GM18951 (cell line): Measurements from ENCODE around the gene CAP1.
"Not testable (repeated sequence)": the region's sequence is repeated elsewhere in the genome, so short reads cannot be mapped to it uniquely, and the experiment has no call there.

Source experiments
- POLR2A ChIP-seq: IDR thresholded peaks from 4 replicates; pipeline ENCODE4 v1.6.1; 2011; ENCODE audit warnings: mild to moderate bottlenecking; ENCODE audit not compliant: insufficient read length, insufficient read depth; ENCODE audit errors: extremely low read depth
- in situ Hi-C: fragments of 300-500 bp; cut with MboI; formaldehyde crosslinking; loops from one replicate; pipeline ENCODE4 v1.12.0; 2022; ENCODE audit warnings: low sequenced_read_pairs, mixed read lengths, inconsistent platforms; ENCODE audit not compliant: unreplicated experiment

CAP1 gene, protein sequence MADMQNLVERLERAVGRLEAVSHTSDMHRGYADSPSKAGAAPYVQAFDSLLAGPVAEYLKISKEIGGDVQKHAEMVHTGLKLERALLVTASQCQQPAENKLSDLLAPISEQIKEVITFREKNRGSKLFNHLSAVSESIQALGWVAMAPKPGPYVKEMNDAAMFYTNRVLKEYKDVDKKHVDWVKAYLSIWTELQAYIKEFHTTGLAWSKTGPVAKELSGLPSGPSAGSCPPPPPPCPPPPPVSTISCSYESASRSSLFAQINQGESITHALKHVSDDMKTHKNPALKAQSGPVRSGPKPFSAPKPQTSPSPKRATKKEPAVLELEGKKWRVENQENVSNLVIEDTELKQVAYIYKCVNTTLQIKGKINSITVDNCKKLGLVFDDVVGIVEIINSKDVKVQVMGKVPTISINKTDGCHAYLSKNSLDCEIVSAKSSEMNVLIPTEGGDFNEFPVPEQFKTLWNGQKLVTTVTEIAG

DNA sequence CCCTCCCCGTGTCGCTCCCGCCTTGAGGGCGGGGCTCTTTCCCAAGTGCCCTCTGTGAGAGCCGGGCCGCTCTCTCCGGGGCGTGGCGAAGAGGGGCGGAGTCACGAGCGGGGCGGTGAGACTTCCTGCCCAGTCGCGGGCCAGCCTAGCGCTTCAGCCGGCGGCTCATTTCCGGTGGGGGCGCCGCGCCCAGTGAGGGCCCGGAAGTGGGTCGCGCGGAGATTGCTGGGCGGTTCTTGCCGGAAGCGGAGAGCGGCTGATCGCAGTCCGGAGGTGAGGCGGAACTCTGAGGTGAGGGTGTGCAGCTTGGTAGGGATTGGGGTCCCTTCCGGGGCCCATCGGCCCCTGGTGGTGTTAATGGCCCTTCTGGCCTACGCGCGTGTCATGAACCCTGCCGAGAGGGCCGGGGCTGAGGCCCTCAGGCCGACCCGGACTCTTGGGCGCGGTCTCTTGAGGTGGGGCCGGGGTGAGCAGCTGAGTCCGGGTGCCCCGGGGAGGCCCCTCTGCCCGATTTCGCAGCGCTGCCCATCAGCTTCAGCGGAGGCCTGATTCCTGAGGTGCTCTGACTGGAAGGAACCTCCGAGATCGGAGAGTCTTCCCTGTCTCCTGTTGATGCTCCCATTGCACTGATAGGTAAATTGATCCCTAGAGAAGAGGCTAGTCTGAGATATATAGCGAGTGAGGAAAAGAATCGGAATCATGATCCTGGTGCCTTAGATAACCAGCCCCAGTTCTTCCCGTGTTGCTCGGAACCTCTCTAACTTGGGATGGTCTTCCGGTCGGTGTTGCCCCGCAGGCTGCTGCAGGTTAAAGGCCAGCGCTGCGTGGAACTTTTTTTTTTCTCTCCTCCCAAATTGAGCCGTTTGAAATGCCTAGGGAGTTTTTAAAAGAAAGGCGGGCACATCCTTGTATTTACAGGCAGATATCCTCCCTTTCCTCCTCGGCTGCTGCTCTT is at the start of gene CAP1:
Gene CAP1, plus strand, starts transcription at position 219 of the 955 bp plus-strand sequence. CDS start 18,618 bp downstream, outside the sequence.
- TF ChIP-seq POLR2A = peak; percentile 77
- in situ Hi-C loops = no loop called here

DNA sequence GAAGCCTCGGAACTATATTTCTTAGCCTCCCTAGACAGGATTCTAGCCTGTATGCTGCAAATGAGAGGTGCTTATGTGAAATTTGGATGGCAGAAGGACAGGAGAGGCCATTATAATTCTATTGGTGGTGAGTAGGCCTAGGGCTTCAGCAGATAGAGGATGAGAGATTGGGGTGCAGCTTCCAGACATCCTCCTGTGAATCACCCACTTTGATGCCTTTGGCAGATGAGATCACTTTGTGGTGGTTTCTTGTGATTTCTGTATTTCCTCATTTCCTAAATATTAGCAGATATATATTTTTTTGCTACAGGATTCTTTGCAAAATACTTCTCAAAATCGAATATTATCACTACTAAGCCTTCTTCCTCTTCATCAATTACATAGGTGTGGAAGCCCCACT is 48.3 kb upstream of the CAP1 start:
- in situ Hi-C loops = no loop called here
- TF ChIP-seq POLR2A = no peak

DNA sequence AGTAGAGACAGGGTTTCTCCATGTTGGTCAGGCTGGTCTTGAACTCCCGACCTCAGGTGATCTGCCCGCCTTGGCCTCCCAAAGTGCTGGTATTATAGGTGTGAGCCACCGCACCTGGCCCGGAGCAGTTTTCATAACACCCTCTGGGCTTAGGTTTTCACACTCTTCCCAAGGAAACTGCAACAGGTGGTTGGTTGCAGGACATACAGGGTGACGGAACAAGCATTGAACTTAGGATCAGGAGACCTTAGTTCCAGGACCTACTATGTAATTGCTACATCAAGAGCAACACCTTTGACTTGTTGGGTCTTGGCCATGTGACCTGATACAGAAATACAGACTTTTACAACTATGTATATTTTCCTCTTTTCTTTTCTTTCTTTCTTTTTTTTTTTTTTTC is 47.6 kb upstream of the CAP1 start:
- in situ Hi-C loops = no loop called here

DNA sequence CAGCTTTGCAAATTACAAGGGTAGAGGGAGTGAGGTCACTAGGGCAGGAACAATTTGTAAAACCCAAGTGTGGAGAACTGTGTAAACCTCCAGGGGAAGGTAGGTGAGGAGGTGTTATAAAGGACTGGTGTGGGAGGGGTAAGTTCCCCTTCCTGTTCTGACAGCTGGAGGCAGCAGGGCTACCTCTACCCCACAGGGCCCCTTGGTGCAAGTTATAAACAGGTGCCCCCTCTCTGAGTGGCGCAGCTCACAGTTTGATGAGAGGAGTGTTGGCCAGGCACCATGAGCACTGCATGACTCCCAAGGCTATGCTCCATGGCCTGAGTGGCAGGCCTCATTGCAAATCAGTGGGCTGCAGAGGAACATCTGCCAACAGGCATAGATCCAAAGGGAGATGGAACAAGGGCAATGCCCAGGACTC is 44.5 kb upstream of the CAP1 start:
- in situ Hi-C loops = no loop called here
- TF ChIP-seq POLR2A = no peak

More for the DNA sequence above, 47.6 kb upstream of the CAP1 start:
- TF ChIP-seq POLR2A = no peak

DNA sequence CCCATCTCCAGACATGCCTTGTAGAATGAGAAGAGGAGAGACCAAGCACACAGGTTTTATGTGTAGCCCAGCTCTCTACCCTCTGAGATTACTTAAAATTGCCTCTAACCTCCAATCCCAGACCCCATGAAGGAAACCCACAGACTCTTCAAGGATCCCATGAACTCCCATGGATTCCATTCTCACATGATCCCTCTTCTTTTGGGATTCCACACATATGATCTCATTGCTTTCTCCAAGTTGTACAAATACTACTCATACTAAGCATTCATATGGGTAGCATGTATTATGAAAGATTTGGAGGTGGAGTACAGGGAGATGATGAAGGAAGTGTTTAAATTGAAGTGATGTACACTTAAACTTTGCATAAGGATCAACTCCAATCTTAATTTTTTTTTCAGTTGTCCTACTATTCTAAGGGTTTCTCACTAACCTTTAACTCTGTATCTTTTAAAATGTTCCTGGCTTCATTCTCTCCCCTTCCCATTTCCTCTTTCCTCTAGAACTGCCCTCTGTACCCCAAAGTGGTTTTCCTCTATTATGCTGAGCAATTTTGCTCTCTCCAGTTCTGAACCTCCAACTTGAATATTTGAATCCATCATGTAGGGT is 44.0 kb upstream of the CAP1 start:
- in situ Hi-C loops = no loop called here
- TF ChIP-seq POLR2A = no peak

DNA sequence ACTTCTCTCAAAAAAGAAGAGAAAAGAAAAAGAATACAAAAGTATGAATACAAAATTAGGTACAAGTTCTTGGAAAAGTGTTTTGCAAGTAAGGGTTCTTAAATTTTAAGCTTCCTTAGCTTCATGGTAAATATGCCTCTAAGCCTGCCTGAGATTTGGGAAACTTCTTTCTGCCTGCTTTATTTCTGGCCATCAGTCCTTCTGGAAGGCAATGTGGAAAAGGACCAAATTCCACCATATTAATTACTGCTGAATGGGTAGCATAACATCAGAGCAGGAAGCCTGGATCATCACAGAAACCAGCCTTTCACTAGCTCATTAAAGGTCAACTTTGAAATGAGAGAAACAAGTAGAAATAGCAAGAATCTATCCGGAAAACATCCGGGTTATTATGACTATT is 39.1 kb upstream of the CAP1 start:
- in situ Hi-C loops = no loop called here

DNA sequence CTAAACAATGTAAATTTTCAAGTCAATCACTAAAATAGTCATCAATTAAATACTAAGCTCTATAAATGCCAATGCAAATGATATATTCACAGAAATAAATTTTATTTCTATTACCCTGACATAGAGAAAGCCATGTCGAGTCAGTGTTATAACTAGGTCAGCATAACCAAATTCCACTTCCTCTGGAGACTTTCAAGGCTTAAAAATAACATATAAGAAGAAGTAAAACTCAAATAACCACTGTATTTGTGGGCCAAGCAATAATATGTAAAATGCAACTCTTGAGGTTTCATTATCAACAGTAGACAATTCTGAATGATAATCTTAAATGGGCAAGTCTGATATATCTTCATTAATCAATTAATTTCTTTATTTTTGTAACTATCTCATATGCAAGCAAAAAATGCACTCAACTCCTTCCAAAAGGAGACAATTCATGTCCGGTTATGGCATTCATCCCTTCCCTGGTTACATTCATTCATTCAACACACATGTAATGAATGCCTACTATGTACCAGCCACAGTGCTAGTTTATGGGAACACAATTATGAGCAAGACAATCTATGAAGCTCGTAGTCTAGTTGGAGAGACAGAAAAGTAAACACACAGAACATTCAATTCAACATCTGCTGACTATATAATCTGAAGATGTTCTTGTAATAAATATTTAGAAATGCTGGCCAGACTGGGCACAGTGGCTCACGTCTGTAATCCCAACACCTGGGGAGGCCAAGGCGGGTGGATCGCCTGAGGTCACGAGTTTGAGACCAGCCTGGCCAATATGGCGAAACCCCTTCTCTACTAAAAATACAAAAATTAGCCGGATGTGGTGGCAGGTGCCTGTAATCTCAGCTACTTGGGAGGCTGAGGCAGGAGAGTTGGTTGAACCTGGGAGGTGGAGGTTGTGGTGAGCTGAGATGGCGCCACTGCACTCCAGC is 37.1 kb upstream of the CAP1 start:
- no peak for TF ChIP-seq POLR2A
- in situ Hi-C loops = no loop called here

More for the DNA sequence above, 39.1 kb upstream of the CAP1 start:
- TF ChIP-seq POLR2A = no peak

DNA sequence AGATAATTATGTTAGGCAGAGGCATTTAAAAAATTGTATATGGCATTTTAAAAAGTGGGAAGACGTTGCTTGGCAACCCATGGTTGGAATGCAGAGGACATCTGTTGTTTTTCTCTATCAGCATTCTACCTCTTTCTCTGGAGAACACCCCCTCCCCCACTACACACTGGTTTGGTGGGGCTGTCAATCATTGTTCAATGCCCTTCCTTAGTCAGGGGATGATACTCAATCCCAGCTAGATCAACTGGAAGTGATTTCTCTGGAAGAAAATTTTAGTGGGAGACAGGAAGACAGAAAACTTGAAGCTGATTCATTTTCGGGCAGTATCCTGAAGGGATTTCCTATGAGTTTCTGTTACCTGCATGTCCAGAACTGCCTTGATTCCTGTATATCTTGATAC is 35.7 kb upstream of the CAP1 start:
- no peak for TF ChIP-seq POLR2A
- in situ Hi-C loops = no loop called here

DNA sequence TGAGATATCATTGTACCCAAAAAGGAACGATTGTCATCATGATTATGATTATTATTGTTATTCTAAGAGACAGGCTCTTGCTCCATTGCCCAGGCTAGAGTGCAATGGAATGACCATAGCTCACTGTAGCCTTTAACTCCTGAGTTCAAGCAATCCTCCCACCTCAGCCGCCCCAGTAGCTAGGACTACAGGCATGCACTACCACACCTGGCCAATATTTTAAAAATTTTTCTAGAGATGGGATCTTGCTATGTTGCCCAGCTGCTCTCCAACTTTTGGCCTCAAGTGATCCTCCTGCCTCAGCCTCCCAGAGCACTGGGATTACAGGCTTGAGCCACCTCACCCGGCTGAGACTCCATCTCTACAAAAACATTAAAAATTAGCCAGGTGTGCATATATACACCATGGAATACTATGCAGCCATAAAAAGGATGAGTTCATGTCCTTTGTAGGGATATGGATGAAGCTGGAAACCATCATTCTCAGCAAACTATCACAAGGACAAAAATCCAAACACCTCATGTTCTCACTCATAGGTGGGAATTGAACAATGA is 33.0 kb upstream of the CAP1 start:
- in situ Hi-C loops = not testable (repeated sequence)

DNA sequence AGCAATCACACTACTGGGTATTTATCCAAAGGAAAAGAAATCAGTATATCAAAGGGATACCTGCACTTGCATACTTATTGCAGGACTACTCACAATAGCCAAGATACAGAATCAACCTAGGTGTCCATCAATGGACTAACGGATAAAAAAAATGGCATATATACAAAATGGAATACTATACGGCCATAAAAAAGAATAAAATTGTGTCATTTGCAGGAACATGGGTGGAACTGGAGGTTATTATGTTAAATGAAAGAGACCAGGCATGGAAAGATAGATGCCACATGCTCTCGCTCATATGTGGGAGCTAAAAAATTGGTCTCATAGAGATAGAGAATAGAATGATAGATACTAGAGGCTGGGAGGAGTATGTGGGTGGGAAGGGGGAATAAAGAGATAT is 29.3 kb upstream of the CAP1 start:
- no peak for TF ChIP-seq POLR2A

DNA sequence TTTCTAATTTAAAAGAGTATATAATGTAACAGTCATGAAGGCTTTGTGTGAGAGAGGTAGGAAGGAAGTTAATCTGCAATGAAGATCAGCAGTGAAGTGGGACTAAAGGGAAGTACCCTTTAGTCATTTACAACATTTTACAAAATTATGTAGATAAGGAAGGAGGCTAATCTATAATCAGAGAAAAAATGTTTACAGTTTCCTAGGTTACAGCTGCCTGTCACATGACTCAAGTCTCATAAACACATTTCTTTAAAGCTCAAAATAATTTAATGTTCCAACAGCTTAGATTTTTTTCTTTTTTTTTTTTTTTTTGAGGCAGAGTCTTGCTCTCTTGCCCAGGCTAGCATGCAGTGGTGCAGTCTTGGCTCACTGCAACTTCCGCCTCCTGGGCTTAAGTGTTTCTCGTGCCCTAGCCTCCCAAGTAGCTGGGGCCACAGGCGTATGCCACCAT is 26.2 kb upstream of the CAP1 start:
- no peak for TF ChIP-seq POLR2A
- in situ Hi-C loops = no loop called here

More for the DNA sequence above, 29.3 kb upstream of the CAP1 start:
- in situ Hi-C loops = no loop called here
